Embryonic facial prominence (tissue), 1 donor: ENCODE measurements around the gene PPARA.

Source experiments
- DNase-seq: peaks from one replicate; pipeline ENCODE4 v3.0.0-alpha.2; 2016; ENCODE audit errors: extremely low spot score

The PPARA gene

DNA sequence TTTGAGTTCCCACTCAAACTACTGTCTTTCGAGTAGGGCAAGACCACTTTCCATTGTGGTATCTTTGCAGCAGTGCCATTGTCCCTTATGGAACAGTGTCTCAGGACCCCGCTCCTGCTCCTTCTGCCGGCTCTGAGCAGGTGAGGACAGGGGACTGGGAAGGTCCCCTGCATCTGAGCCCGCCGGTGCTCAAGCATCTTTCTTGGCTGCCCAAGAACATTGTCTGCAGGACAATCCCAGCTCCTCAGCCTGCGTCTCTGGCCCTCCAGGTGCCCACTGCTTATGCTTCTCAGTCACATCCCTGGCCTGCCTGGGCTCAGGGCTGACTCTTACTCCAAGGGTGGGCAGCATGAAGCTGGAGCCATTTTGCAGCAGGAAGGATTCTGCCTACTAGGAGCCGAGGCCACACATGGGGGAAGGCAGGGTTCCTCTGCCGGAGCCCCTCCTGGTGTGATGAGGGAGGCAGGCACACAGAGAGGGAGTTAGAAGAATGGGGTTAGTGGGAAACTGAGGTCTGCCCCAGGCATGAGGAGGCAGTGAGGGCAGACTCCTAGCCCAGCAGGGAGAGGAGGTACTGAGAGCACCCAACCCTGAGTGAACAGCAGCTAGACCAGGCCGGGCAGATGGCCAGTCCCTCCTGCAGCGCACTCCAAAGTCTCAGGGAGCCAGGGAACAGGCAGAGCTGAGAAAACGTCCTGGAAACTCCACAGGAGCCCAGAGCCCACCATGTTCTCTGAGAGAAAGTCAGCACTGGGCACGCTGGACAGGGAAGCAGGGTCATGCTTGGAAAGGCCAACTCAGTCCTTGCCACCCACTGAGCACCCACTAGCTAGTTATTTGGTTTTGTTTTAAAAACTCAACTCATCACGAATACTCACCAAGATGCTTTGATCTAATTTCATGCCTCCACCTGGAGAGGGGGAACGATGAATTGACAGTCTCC, 7.5 kb upstream of the PPARA start:
- DNase-seq: no peak

DNA sequence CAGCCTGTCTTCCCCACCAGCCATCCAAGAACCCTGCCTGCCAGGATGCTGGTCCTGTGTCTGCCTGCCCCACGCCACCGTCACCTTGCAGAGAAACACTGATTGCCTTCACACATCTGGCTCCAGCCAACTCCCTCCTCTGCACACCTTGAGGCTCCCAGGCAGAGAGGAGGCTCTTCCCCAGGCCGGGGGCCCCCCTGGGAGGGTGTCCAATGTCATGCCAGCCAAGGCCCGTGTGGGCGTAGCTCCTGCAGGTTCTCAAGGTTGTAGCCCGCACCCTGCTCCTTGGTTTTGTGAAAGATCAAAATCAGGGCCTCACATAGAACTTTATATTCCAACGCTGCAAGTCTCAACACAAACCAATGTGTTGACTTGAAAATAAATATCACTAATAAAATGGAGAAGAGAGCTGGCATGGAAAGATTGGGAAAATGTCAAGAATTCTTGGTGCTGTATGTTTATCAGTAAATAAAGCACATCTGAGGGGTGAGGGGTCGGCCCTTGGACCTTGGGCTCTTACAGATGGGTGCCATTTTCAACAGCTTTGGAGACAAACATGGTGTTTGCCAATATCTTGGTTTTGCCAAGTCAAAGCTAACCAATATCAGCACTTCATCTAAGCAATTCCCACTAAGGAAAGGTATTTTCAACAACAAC, 6.7 kb upstream of the PPARA start:
- no peak for DNase-seq

DNA sequence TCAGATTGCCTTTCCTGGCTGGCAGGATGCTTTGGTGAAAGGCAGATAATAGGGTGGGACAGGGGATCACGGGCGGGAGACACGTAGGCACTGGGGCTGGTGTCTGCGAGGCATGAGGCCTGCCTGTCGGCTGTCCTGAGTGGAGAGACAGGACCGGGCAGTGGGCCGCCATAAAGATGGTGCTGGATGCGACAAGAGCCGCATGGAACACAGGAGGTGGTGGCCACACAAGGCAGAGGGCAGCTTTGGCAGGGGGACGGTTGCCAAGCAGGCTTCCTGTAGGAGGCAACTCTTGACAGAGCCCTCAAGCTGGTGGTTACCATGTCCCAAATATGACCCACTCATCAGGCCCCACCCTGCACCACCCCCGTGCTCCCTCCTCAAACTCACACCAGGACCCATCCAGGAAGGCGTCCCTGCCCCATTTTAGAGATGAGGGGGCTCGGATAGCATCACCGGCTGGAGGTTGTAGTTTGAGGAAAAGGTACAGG, 4.9 kb upstream of the PPARA start:
- DNase-seq: no peak

DNA sequence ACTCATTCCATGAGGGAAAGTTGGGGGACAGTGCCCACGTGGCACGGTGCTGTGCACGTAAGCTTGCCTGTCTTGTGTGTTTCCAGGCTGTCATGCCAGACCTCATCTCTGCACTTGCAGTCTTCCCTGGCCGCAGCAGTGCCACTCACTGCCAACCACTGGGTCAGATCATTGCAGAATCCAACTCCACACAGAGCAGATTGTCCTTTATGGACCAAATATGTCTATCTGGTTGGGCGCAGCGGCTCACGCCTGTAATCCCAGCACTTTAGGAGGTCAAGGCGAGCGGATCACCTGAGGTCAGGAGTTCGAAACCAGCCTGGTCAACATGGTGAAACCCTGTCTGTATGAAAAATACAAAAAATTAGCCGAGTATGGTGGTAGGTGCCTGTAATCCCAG, 4.4 kb upstream of the PPARA start:
- DNase-seq: no peak

DNA sequence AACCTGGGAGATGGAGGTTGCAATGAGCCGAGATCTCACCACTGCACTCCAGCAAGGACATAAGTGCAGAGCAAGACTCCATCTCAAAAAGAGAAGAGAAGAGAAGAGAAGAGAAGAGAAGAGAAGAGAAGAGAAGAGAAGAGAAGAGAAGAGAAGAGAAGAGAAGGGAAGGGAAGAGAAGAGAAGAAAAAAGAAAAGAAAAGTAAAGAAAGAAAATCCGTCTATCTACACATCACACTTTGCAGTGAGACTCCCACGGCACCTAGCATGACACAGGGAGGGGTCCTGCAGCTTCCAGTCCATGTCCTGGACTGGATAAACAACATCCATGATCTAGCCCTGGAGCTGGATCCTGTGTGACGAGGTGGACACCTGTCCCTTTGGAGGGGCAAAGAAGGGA, 4.0 kb upstream of the PPARA start:
- DNase-seq: no peak

DNA sequence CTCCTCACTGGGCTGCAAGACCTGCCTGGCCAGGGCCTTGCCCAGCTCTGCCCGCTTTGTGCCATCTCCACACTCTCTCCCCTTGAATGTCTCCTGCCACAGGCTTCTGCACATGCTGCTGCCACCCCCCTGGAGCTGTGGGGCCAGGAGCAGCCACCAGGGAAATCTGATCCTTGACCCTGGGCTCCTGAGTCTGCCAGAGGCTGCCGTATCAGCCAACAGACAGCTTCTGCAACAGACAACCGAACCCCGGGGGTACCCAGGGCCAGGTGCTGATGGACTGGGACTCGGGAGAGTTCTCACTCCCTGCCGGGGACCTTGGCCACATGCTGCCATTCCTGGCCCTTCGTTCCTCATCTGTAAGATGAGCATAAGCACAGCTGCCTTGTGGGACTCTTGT, 3.3 kb upstream of the PPARA start:
- no peak for DNase-seq

DNA sequence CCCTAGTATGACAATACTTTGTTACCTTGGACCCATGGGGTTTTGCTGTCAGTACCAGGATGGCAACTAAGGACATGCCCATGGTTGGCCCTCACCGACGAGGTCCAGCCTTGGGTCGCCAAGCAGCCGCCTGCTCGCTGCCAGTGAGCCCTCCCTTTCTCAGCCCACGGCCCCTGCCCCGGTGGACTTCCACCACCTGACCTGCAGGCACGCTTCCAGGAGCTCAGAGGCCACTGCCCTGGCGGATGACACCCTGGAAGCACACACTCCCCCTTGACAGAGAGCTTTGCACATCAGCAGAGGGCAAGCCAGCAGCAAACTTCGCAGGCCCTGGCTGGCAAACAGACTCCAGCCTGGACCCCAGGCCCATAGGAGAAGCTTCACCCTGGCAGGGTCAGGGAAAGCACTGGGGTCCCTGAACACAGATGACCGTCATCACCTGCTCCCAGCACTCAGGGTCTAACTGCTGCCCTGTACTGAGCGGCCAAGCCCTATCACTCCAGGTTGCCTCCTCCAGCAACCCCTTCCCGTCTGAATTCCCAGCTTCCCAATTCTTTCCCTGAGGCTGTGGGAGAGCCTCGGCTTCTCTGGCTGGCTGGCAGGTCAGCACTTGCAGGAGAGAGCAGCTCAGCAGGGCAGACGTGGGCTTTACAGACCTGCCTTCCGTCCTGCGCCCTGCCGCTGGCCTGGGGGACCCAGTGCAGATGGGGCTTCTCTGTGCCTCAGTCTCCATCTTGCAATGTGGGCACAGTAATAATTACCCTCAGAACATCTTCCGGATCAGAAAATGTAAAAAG, 2.7 kb upstream of the PPARA start:
- DNase-seq: no peak

DNA sequence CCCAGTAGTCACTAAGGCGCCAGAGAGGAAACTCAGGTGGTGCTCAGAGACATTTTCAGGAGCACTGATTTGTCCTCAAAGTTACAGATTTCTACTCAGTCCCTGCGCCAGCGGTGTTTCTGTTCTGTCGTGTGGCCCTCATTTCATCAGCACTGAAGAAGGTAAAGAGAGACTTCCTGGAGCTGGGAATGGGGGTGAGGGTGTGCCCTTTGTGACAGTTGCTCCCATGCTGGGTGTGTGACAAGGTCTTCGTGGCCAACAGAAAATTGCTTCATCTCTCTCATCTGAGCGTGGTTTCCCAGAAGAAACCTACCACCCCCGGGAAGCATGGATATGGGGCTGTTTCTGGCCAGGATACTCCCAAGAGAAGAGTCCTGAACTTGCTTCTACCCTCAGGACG, 2.0 kb upstream of the PPARA start:
- DNase-seq: no peak

DNA sequence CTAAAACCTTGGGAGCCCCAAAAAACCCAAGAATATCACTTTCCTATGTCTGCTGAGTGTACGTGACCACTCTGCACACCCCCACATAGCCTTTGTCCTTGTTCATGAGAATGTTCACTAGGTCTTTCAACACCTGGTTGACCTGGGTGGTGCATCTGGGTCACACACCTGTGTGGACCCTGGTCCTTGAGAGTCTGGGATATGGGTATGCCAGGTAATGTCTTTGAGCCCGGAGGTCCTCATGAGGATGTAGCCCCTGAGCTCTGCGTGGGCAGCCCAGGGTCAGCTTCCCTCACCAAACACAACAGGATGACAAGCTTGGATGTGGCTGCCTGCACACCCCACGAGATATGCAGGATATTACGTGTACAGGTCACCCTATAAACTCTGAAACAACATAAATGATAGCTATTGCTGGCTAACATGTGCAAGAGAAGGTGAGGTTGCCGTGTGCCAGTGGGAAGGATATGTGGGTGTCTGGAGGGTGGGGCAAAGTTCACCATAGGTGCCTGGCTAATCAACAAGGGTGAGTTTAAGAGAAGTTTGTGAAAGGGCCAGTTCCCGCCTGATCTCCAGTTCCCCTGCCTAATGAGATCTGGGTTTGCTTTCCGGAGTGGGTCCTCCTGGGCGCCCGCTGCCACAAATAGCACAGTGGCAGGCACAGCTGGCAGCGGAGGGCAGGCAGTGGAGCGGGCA, 1.4 kb upstream of the PPARA start:
- DNase-seq: no peak

DNA sequence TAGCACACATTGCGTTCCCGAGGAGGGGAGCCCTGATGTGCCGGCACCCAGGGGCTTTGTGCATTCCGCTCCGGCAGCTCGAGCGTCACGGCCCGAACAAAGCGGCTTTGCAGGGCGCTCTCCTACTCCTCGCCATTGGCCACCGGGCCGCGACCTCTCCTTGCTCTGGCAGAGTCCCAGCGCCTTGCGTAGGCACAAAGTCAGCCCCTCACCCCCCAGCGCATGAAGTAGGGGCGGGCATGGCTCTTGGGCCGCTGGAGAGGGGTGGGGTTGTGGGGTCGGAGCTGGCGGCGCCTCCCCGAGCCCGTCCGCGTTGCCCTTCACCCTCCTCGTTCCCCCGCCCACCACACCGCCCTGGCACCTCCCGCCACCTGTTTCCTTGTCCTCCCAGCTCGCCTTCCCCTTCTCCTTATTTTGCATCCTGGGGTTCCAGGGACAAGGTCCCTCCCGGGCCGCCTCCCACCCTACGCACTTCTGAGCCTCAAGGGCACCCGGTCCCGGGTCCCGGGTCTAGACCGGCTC, 753 bp upstream of the PPARA start:
- DNase-seq: no peak

DNA sequence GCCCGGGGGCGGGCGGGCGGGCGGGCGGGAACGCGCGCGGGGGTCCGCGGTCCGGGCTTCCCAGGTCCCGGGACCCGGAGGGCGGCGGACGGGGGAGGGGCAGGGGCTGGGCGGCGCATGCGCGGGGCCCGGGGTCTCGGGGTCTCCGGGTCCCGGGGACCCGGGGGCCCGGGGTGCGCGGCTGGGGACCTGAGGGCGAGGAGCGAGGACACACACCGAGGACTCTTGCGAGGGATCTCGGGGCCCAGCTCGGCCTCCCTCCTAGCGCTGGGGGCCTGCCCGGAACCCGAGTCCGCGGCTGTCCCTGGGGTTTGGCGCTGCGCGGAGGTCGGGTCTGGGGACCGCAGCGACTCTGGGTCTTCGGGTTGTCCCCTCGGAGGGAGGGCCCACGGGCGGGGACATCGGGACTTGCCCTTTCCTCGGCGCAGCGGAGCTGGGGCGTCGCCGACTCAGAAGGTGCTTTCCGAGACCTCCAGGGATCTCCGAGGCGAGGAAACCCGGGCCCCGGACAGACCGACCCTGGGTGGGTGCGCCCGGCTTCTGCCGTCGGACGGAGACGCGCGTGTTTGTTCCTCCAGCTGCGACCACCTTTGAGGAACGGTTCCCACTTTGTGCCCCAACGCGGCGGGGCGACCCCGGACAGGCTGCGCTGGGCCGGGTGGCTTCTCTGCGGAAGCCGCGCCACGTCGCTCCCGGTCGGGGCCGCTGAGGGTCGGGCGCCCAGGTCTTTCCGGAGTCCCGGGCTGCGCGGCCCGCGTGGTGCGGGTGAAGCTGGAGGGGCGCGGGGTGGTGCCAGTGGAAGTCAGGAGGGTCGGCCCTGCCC, 540 bp downstream of the PPARA start:
- no peak for DNase-seq

DNA sequence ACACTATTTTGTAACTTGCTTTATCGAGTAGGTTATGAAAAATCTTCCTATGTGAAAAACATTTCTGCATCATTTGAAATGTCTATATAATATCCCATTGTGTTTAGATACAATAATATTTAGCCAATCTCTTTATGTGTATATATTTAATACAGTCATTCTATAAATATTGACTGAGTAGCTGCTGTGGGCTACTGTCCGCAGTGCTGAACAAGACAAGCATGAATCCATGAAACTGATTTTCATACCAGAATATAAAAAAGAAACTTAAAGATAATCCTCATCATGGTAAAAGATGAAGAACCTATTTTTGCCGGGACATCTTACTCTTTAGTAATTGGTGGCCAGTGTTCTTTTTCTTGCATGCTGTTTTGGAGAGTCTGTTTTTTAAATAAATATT, 3.6 kb downstream of the PPARA start:
- DNase-seq: no peak

DNA sequence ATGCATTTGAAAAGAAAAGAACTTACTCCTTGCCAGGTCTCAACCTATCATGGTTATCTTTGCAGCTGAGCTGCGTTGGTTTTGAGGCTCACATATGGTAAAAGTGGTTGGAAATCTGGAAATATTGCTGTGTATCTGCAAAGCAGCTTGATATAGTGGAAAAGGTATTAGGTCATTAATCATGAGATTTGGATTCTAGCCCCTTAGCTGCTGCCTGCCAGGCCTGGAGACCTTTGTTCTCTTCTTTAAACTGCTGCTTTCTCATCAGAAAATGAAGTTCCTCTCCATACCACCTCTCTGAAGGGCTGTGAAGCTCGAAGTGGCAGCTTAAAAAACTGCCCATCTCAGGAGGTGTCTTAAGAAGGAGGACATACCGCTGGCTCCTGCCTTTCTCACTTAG, 5.7 kb downstream of the PPARA start:
- DNase-seq: no peak

DNA sequence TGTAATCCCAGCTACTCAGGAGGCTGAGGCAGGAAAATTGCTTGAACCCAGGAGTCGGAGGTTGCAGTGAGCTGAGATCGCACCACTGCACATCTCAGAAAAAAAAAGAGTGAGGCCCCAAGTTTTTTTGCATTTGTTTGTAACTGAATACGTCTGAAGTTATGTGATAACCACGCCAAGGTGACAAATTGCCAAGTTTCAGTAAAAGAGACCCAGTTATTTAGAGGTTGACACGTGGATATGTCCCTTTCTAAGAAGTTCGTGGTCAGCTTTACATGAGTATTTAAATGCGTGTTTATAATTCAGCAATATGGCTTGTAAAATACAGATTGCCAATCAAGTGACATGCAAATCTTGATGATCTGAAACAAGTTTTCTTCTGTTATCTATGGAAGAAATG, 8.0 kb downstream of the PPARA start:
- no peak for DNase-seq

DNA sequence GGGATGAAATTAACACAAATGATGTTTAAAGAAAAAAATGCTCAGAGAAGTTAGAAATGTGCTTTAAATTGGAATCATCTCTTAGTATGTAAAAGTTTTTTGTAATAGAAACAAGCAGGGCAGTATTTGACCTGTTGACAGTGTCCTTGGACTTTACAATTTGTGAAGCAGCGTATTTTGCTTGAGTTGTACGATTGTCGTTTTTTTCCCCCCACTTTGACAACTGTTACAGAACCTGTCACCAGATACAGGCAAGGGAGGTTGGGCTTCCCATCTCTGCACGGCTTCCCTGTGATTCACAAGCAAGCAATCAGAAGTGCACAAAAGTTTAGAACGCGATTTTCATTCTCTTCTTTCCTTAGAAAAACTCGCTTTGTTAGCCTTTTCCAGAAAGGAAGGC, 8.9 kb downstream of the PPARA start:
- no peak for DNase-seq

DNA sequence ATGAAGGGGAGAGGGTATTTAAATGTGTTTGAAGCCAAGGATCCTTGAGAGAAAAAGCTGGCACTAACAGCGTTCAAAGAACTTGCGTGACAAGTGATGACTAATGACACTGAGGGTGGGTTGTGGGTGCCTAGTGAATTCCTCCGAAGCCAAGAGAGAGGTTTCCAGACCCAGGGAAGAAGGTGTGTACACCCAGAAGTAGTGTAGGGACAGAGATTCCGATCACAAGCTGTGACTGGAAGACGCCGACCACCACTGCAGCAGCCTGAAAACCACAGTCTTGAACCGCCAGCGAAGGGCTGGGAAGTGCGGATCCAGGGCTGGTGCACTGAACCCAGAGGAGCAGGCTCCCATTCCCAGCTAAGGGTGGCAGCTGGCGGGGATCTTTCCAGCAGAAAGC, 9.5 kb downstream of the PPARA start:
- DNase-seq: no peak

DNA sequence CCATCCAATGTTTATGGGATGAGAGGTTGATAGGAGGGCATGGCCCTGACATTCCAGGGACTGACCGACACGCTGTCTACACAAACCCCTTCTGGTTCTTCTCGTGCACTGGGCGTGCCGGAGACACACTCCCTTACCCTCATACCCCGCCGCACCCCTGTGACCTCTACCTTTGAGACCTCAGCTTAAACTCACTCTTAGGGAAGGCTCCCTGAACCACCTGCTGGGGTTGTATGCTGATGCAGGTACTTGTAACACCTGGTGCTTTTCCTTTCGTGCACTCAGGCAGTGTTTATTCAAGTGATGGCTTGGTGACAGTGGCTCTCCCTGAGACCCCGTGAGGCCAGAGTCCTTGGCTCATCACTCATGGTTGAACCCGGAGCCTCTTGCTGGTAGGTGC, 12.0 kb downstream of the PPARA start:
- no peak for DNase-seq

DNA sequence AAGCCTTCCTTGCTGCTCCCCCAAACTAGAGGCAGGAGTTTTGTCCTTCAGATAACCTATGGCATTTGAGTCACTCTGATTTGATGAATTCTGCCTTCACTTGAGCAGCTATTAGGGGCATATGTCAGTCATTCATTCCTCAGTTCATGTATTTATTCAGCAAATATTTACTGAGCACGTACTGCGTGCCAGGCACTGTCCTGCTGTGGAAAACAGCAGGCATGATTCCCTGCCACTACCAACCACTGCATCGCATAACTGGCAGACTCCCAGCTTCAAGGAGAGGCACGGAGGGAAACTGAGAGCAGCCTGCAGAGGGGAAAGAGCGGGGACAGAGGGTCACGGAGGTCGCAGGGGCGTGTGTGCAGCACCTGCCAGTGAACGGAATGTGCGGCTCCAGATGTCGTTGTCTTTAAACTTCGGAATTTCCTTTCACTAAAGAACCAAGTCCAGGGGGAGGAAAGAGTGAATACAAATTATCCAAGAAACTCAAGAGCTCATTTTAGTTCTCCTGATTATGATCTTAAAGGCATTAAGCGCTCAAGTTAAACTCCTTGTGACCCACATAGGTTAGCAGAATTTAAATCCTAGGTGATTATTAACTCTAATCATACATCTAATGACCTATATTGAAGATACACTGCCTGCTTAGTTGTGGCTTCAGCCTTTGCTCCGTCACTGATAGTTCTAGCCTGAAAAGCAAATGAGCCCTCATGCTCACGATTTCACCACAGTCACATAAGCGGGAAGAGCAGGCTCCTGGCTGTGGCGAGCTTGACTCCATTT, 12.6 kb downstream of the PPARA start:
- DNase-seq: no peak

DNA sequence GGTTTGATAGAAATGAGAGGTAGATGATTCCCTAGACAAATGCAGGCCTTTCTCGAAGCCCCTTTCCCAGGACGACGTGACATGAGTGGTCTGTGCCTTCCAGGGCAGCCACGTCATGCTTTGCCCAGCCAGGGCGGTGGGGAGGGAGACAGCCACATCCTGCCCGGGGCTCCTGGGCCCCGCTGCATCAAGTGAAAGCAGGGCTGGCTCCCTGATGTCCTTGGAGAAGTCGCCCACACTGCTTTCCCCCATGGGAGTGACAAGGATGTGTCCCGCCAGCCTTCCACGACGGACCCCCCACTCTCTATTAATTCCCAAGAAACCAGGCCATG, 13.2 kb downstream of the PPARA start:
- DNase-seq: no peak

DNA sequence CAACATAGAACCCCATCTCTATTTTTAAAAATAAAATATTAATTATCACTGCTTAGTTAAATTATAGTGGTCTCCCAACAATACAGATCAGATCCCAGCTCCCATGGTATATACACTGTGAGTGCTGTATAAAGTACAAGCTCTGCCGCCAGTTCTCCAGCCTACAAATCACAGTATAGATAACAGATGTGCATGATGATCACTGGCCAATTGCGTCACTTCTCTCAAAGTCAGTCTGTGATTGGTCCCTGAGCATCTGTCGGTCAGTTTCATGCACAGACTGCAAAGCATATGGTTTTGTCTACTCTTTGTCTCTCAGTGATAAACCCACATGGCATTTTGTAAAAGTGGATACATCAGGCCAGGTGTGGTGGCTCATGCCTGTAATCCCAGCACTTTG, 15.7 kb downstream of the PPARA start:
- no peak for DNase-seq
